HG02943 (cell line): ENCODE results near the gene EPN1.

Experiments used
- ATAC-seq: cut with Tn5 transposase; IDR thresholded peaks from one replicate; pipeline ENCODE4 v1.9.1; 2021; ENCODE audit warnings: mild to moderate bottlenecking, low read depth, moderate library complexity; ENCODE audit not compliant: unreplicated experiment

EPN1 gene

GRCh38 chr19:55690769-55691545 is 15.9 kb downstream of the EPN1 start:
- ATAC-seq: no peak

GRCh38 chr19:55691561-55692481 is 16.8 kb downstream of the EPN1 start:
- ATAC-seq: no peak

GRCh38 chr19:55692681-55693081 is 17.7 kb downstream of the EPN1 start:
- no peak for ATAC-seq

GRCh38 chr19:55693336-55693974 is 18.4 kb downstream of the EPN1 start:
- no peak for ATAC-seq

GRCh38 chr19:55694241-55694655 is 19.2 kb downstream of the EPN1 start:
- no peak for ATAC-seq

GRCh38 chr19:55694656-55695491 is 19.8 kb downstream of the EPN1 start:
- no peak for ATAC-seq

GRCh38 chr19:55695511-55696290 is 20.7 kb downstream of the EPN1 start:
- no peak for ATAC-seq

- no peak for ATAC-seq
These were observed 21.5 kb downstream of the EPN1 start for GRCh38 chr19:55696301-55697068.

GRCh38 chr19:55697069-55697440 is 22.0 kb downstream of the EPN1 start:
- ATAC-seq: no peak

GRCh38 chr19:55697698-55698097 is 22.7 kb downstream of the EPN1 start:
- ATAC-seq: no peak

GRCh38 chr19:55698256-55698655 is 23.2 kb downstream of the EPN1 start:
- ATAC-seq: no peak

- ATAC-seq: no peak
These were observed 24.2 kb downstream of the EPN1 start for GRCh38 chr19:55699221-55699620.

- ATAC-seq: no peak
These were observed 25.8 kb downstream of the EPN1 start for GRCh38 chr19:55700813-55701212.

- no peak for ATAC-seq
These were observed 27.2 kb downstream of the EPN1 start for GRCh38 chr19:55702131-55702627.

- no peak for ATAC-seq
These were observed 28.8 kb downstream of the EPN1 start for GRCh38 chr19:55703790-55704215.

GRCh38 chr19:55704494-55705245 is 29.6 kb downstream of the EPN1 start:
- no peak for ATAC-seq

- ATAC-seq: no peak
These were observed 30.9 kb downstream of the EPN1 start for GRCh38 chr19:55705972-55706371.

- ATAC-seq: no peak
These were observed 36.7 kb downstream of the EPN1 start for GRCh38 chr19:55711719-55712118.
